ENCODE data around the gene GTSE1.

GTSE1 gene

GRCh38 chr22:46369716-46370583 is 73.3 kb downstream of the GTSE1 start:
- H3K9me3 ChIP-seq (ENCODE audit: insufficient read depth, low read length), result no peaks in the 10 kb centered on the region

GRCh38 chr22:46370584-46371291 is 74.1 kb downstream of the GTSE1 start:
- Histone ChIP-seq H3K4me3 (ENCODE audit: insufficient read depth, low read length, poor library complexity, severe bottlenecking) (no peak overlapping the region), H3K27me3 (ENCODE audit: low read length) (no peaks in the 10 kb centered on the region)

More at GRCh38 chr22:46369716-46370583, 73.3 kb downstream of the GTSE1 start:
- H3F3A ChIP-seq (ENCODE audit: insufficient read depth), result no peaks in the 10 kb centered on the region
- no peaks in the 10 kb centered on the region for H3K79me2 ChIP-seq (ENCODE audit: insufficient read depth, low read length)
- no peaks in the 10 kb centered on the region for H3K36me3 ChIP-seq (ENCODE audit: low read length)
- H2AFZ ChIP-seq (ENCODE audit: low read depth, low read length, severe bottlenecking), result no peak overlapping the region
- no peak overlapping the region for H3K4me3 ChIP-seq (ENCODE audit: insufficient read depth, low read length, poor library complexity, severe bottlenecking)
- H3K27me3 ChIP-seq (ENCODE audit: low read length), result no peaks in the 10 kb centered on the region
- H3K27ac ChIP-seq (ENCODE audit: low read depth, low read length), result no peak overlapping the region
- H3K9me2 ChIP-seq (replicated peaks; ENCODE audit: insufficient read depth, low read length), result no peaks in the 10 kb centered on the region
- TF ChIP-seq, protein P1, sequence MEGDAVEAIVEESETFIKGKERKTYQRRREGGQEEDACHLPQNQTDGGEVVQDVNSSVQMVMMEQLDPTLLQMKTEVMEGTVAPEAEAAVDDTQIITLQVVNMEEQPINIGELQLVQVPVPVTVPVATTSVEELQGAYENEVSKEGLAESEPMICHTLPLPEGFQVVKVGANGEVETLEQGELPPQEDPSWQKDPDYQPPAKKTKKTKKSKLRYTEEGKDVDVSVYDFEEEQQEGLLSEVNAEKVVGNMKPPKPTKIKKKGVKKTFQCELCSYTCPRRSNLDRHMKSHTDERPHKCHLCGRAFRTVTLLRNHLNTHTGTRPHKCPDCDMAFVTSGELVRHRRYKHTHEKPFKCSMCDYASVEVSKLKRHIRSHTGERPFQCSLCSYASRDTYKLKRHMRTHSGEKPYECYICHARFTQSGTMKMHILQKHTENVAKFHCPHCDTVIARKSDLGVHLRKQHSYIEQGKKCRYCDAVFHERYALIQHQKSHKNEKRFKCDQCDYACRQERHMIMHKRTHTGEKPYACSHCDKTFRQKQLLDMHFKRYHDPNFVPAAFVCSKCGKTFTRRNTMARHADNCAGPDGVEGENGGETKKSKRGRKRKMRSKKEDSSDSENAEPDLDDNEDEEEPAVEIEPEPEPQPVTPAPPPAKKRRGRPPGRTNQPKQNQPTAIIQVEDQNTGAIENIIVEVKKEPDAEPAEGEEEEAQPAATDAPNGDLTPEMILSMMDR (IDR thresholded peaks at IDR 0.05; ENCODE audit: insufficient read depth, low read length, poor library complexity, severe bottlenecking), result no peak
- no peak for TF ChIP-seq EZH2phosphoT487 (conservative IDR thresholded peaks at IDR 0.05; ENCODE audit: low read length)
- H3K4me2 ChIP-seq (ENCODE audit: low read depth, low read length, poor library complexity, severe bottlenecking), result no peak overlapping the region
- no peaks in the 10 kb centered on the region for H4K20me1 ChIP-seq (ENCODE audit: low read depth, low read length)
- H3K9ac ChIP-seq (ENCODE audit: low read length), result no peak overlapping the region

DNA sequence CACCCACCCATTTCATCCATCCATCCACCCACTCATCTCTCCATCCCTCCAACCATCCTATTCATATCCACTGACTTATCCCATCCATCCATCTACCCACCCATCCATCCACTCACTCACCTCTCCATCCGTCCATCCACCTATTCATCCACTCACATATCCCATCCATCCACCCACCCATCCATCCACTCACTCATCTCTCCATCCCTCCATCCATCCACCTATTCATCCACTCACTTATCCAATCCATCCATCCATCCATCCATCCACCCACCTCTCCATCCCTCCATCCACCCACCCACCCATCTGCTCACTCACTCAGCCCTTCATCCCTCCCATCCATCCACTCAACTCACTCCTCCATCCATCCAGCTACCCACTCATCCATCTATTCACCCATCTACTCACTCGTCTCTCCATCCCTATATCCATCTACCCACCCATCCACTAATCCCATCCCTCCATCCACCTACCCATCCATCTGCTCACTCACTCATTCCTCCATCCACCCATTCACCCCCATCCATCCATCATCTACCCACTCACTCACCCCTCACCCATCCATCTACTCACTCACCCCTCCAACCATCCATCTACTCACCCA is 75.1 kb downstream of the GTSE1 start:
- no peak overlapping the region for H3K27ac ChIP-seq (ENCODE audit: low read depth, low read length)
- TF ChIP-seq, protein P1 (IDR thresholded peaks at IDR 0.05; ENCODE audit: insufficient read depth, low read length, poor library complexity, severe bottlenecking), result no peak
- TF ChIP-seq EZH2phosphoT487 (conservative IDR thresholded peaks at IDR 0.05; ENCODE audit: low read length), result no peak

More at GRCh38 chr22:46370584-46371291, 74.1 kb downstream of the GTSE1 start:
- no peak overlapping the region for H2AFZ ChIP-seq (ENCODE audit: low read depth, low read length, severe bottlenecking)
- H4K20me1 ChIP-seq (ENCODE audit: low read depth, low read length), result no peaks in the 10 kb centered on the region
- H3K9ac ChIP-seq (ENCODE audit: low read length), result no peak overlapping the region
- H3K9me2 ChIP-seq (replicated peaks; ENCODE audit: insufficient read depth, low read length), result no peaks in the 10 kb centered on the region
- H3K4me2 ChIP-seq (ENCODE audit: low read depth, low read length, poor library complexity, severe bottlenecking), result no peak overlapping the region
- TF ChIP-seq, protein P1 (IDR thresholded peaks at IDR 0.05; ENCODE audit: insufficient read depth, low read length, poor library complexity, severe bottlenecking), result no peak
- no peak for TF ChIP-seq EZH2phosphoT487 (conservative IDR thresholded peaks at IDR 0.05; ENCODE audit: low read length)
- H3K9me3 ChIP-seq (ENCODE audit: insufficient read depth, low read length), result no peaks in the 10 kb centered on the region
- no peaks in the 10 kb centered on the region for H3K79me2 ChIP-seq (ENCODE audit: insufficient read depth, low read length)
- no peaks in the 10 kb centered on the region for H3K36me3 ChIP-seq (ENCODE audit: low read length)
- no peak overlapping the region for H3K27ac ChIP-seq (ENCODE audit: low read depth, low read length)
- H3F3A ChIP-seq (ENCODE audit: insufficient read depth), result no peaks in the 10 kb centered on the region

More for the DNA sequence above, 75.1 kb downstream of the GTSE1 start:
- no peak overlapping the region for H3K4me2 ChIP-seq (ENCODE audit: low read depth, low read length, poor library complexity, severe bottlenecking)
- H3K9me3 ChIP-seq (ENCODE audit: insufficient read depth, low read length), result no peaks in the 10 kb centered on the region
- H2AFZ ChIP-seq (ENCODE audit: low read depth, low read length, severe bottlenecking), result no peak overlapping the region
- no peaks in the 10 kb centered on the region for H3K79me2 ChIP-seq (ENCODE audit: insufficient read depth, low read length)
- H3K4me3 ChIP-seq (ENCODE audit: insufficient read depth, low read length, poor library complexity, severe bottlenecking), result no peak overlapping the region
- H3K27me3 ChIP-seq (ENCODE audit: low read length), result no peaks in the 10 kb centered on the region
- H3K9me2 ChIP-seq (replicated peaks; ENCODE audit: insufficient read depth, low read length), result no peaks in the 10 kb centered on the region
- H4K20me1 ChIP-seq (ENCODE audit: low read depth, low read length), result no peaks in the 10 kb centered on the region
- no peaks in the 10 kb centered on the region for H3K36me3 ChIP-seq (ENCODE audit: low read length)
- no peak overlapping the region for H3K9ac ChIP-seq (ENCODE audit: low read length)
- no peaks in the 10 kb centered on the region for H3F3A ChIP-seq (ENCODE audit: insufficient read depth)

All from SU-DHL-6 (cell line).